T-helper 1 cell (primary cell): ENCODE results near the gene PALMD.

Source experiments
- DNase-seq, 5 donors: peaks; one replicate each; pipeline ENCODE4 v3.0.0-alpha.2; 2012 to 2020

The PALMD gene

DNA sequence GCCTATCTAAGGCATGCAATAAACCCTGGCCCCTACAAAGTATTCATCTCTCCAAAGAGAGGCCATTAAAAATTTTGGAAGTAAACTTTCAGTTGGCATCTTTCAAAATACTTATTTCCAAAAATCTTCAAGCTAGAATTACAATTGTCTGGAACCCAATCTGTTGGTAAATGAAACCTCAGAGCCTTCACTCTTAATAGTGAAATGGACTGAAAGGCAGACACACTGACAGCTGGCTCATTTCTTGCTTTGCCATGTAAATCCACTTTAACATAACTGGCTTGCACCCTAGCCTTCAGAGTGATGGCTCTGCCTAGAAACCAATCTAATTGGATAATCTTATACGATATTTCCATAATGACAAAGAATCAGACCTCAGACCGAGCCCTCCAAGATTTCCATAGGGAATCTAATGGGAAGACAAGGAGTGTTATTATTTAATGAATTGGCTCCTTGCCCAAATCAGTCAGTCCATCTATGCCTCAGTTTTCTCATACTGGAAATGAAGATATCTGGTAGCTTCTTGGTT, 9.2 kb upstream of the PALMD start:
- DNase-seq = no peak

DNA sequence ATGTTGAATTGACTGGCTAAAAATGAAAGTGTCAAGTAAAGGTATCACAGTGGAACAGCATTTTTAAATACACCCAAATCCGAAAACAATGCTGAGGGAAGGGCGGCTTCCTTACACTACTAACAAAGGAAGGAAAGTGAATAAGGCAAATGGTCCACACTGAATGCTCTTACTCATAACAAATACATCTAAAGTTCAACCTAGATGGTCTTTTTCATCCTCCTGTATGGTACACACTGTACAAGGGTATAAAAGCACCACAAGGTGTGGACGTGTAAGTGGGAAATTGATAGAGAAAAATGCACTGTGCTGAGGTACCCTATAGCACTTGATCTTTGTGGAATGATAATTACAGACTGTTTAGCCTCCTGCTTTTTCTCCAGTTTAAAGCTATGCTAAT, 7.1 kb upstream of the PALMD start:
- DNase-seq = no peak

DNA sequence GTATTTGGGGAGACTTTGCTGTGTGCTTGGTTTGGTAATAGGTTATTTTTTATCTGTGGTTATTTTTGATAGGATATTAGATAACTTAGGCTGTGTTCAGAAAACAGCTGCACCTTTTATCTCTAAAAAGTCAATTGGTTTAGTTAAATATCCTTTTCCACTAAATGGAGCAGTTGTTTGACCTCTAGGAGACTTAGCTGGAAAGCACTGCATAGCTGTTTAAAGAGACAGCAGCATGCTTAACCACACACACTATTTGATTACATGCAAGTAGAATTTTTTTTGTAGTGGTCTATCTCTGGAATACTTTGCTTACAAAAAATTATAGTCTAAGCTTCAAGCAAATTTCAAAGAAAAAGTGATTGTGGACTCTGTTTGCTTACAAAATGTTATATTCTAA, 6.5 kb upstream of the PALMD start:
- no peak for DNase-seq

DNA sequence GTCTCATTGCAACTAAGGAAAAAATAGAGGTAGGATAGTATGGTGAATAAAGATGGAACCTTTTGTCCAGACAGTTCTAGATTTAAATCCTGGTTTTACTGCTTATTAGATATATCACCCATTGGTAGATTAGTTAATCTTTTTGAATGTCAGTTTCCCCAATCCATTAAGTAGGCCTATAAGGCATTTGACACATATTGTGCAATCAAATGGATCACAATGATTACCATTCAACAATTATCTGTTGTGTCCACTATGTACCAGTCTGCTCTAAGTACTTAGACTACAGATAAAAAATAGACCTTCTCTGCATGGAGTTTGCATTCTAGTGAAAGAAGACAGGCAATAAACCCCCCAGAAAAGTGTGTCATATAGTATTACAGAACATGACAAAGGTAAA, 6.0 kb upstream of the PALMD start:
- DNase-seq = no peak

DNA sequence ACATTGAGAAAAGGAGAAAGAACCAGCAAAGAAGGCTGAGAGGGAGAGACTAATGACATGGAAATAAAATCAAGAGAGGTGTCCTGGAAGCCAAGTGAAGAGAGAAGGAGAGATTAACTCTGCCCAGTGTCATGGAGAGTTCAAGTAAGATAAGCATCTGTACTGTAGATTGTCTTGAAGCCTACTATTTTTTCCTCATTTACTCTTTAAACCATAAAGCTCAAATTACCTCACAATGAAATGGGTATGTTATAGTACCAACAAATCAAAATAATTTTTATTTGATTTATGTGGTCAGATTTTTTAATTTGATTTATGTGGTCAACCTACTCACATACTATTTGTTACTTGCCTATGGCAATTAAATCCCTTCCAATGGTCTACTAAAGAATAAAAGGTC, 5.2 kb upstream of the PALMD start:
- DNase-seq = no peak

DNA sequence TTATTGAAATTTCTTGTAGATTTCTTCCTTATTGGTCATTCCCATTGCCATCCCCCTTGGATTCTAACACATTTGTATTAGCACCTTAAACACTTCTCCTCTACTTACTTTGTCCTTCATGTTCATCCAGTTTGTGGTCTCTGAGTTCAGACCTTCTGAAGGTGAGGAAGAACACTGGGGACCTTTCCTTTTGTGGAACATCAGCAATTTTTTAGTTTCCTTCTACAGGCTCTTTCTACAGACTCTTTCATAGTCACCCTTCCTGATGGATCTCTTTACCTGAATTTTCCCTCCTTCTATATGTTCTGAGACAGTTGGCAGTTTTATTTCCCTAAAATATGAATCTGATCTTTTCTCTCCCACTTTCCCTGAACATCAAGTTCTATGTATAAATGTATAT, 4.4 kb upstream of the PALMD start:
- no peak for DNase-seq

DNA sequence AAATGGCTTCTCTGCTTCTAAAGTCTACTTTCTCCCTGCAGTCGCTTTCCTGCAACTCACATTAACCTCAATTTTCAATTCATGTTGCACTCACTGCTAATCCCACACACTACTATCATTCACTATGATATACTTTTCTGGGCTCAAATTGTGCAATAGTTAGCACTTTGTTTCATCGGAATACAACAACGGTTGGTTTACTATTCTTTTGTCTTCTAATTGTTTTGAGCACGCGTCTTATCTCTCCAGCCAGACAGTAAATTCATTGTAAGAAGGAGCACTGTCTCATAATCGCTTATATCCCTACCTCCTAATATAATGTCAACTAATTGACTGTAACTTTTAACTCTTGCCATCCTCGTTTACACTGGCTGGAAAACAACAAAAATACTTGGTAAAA, 3.9 kb upstream of the PALMD start:
- DNase-seq = no peak

DNA sequence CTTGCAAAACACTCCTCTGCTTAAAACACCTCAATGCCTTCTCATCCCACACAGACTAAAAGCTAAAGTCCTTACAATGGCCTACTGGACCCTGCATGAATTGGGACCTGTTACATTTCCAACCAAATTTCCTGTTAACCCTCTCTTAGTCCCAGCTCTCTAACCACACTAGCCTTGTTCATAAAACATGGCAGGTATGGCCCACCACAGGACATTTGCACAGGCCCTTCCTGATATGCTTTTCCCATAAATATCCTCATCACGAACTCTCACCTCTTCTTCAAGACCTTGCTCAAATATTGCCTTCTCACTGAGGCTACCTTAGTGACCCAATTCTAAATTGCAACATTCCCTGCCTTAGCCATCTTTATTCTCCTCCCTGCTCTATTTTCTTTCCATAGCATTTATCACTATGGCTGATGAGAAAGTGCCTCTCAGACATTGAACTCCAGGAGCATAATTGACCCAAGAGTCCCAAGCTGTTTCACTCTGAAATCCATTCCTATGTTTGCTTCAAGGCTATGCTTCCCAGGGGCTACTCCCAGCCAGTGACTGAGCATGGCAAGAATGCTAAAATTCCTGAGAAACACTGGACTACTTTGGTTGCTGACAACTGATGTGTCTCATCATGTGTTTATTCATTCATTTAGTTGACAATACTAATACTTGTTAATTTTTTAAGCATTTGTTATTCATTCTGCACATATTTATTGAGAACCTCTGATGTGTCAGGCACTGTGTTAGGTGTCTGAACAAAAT, 2.7 kb upstream of the PALMD start:
- no peak for DNase-seq

DNA sequence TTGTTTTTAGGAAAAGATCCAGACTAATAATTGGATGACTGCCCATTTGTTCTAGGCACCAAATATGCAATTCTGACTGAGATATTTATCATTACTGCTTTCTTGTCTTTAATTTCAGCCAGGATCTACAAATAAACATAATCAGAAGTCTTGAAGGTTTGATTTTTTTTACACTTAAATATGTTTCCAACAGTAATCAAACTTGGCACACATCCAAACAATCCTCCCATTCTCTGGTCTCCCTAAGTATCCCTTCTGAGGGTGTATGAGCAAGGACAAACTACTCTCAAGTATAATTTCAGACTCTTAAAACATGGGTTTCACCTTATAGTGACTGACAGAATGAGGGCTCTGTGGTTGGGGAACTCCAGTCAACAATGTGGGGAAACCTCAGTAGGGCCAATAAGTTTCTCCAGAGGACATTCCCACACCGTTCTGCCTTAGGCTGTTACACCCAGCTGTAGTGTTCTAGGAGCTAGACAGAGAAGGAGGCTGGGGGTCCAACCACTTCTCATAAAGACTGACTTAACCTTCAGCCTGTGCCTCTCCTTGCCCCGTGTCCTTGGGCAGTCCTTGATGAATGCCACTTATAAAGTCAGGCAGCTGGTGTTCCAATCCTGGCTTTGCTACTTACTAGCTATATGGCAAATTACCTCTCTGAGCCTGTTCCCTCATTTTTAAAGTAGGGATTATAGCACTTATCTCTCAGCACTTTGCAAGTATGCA, 1.5 kb upstream of the PALMD start:
- no peak for DNase-seq

DNA sequence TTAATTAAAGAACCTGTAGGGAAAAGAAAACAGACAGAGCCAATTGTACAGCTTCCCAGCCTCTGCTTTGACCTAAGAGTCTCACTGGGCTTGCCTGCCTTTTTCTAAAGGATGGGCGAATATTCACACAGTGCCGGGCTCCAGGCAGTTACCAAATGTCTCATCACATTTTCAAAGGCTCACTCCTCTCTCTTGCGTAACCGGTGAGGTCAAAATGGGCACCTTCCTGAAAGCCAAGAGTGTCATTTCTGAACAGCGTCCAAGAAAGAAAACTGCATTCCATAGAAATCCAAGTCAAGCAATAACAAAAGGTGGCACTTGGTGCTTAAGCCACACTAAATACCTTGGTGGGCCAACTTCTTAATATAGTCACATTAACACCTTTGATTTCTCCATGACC, 710 bp upstream of the PALMD start:
- DNase-seq = no peak

DNA sequence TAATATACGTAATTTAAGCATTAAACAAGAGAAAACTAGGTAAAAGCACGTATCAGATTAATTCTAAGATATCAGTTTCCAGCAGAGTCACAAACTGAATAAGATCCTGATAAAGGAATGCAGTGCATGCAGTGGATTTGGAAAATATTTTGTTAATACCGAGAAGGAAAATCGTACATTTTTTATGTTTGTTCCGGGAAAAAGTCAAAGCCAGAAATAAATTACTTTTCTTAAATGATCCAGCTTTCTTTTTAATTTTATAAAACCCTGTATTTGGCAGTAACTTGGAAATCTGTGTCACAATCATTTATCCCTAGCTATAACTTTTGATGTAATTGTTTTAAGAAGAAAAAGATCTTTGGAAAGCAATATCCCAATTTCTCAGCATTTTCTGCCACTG, 955 bp downstream of the PALMD start:
- DNase-seq = no peak

DNA sequence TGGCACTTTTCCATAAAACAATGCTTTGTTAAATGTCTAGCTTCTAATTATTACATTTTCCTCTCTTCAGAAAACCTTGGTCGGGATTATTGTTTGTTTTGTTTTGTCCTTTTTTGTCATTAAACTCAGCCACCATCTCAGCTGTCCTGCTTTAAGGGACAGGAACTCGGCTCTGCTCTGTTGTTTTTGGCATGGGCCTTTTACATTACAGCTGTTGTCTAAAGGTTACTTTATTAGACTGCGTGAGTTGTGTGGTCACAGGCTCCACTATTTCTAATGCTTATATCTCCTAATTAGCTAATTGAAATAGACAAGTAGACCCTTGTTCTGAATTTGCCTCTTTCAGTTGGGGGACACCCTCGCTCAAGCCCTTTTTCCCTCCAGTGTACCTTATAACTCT, 1.6 kb downstream of the PALMD start:
- DNase-seq = no peak

DNA sequence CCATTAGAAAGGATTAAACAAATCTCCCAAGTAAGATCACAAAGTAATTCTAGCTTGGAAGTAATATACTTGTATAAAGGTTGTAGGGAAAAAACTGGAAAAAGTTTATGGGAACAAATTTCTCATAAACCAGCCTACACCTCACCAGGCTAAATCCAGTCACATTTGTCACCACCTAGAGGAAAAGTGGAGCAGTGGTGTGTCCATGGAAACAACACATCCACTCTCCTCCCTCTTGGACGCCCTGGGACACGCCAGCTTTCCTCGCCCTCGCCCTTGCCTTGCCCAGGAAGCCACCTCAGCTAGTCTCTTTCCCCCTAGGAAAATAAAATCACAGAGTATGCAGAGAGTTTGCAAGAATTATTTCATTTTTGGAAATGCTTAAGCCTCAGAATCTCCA, 2.2 kb downstream of the PALMD start:
- DNase-seq = no peak

DNA sequence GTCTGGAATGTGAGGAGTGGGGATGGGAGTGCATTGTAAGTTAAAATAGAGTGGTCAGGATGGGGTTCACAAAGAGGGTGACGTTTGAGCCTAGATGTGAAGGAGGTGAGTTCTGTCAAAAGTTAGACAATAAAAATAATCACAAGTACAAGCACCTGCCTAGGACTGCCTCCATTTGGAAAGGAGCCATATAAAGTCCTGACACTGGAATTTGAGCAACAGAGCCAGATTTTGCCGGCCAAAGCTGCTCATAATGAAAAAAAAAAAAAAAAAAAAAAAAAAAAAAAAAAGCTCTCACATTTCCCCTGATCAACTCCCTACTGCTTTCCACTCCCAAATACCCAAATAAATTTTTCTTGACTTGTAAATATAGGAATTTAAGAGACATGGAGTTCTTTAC, 4.1 kb downstream of the PALMD start:
- no peak for DNase-seq

DNA sequence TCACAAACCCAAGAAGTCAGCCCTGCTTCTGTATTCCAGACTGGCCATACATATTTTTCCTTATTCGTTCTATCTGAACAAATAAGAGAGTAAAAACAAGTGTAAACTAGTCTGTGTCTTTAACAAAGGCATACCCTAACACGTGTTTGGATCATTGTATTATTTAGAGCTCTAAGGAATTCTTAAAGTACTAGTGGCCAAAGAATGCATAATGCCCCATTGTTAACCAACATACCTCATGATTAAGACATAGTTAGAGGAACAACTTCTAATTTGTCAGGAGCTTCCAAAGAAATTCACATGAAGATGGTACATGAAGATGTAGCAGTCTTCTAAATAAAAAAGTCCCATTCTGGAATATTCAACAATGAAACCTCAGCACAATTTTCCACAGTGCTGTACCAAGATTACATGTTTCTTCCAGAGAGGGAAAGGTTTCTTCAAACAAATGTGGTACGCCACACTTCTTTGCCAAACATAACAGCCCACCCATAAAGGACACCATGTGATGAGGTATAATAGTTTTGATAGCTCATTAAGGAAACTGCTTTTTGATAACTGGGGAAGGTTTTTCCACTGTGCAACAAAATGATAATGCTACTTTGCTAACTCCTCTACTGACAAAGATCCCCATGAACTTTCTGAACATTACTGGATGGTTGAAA, 5.0 kb downstream of the PALMD start:
- no peak for DNase-seq

DNA sequence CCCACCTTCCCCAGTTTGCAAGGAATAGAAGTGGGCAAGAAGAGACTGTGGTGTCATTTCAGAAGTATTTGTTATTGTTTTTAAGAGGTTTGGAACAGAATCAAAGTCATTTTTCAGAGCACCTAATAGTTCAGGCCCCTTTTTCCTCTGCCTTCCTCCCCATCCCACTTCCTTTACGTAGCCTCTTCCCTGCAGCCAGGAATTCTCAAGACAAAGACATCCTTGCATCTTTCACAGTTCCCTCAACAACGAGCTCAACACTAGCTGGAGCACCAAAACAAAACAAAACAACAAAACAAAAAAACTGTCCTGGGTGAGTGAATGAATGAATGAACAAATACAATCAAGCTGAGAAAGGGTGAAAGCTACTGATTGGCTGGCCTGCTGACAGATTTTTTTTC, 7.0 kb downstream of the PALMD start:
- DNase-seq = no peak

DNA sequence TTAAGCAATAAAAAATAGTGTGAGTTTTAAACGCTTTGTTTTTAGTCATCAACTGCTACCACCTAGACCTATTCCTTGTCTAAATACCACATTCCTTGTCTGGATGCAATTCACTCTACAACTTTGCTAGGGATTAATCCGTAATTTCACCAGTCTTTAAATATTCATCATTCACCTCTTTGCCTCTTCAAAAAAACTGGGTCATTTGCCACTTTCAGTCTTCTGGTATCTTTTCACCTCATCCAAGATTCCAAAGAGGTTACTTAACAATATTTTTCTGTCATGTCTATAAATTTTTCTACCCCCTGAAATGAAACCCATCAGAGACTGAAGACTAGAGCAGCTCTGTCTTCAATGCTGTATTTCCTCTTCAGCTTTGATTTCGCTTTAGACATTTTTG, 9.5 kb downstream of the PALMD start:
- no peak for DNase-seq

DNA sequence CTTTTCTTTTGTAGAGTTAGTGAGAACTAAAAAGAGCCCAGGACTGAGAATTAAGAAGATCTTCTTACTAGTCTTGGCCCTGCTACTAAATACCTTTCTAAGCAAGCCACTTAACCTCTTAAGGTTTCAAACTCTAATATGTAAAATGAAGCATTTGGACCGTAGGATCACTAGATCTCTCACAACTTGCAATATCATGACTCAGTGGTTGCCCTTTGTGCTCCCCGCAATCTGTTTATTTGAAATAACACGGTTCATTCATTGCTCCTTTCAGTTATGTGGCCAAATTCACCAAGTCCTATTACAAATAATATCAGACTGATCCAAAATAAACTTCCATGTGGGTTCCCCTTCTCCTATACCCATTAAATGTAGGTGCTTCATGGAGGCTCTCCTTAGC, 10.8 kb downstream of the PALMD start:
- no peak for DNase-seq

DNA sequence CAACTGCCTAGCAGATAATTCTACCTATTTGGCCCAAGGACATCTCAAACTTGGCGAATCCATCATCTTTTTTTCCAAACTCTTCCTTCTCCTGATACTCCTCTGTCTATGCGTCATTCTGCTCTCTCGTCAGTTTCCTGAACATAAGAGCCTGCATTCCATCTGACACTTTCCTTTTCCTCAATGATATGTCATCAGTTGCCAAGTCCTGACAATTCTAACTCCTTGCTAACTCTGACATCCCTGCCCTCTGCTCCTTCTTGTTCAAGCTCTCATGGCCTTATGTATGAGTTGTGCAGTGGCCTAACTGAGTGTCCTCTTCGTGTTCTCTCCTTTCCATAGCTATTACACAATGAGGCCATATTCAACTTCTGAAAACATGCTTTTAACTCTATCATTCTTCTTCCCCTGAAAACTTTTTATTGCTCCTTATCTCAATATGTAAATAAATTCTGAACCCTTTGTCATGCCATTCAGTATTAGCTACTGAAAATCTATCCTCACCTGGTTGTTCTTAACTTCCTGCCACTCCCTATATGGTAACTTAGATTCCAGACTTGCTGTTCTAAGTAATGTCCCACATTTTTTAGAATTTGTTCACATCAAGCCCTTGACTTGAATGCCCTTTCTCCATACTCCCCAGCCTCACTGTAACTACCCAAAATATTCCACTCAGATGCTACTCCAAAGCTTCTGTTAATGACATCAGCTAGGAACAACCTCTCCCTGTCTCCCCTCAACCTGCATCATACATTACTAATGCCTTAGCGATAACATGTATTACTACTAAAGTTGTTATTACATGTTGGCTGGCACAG, 11.5 kb downstream of the PALMD start:
- no peak for DNase-seq

DNA sequence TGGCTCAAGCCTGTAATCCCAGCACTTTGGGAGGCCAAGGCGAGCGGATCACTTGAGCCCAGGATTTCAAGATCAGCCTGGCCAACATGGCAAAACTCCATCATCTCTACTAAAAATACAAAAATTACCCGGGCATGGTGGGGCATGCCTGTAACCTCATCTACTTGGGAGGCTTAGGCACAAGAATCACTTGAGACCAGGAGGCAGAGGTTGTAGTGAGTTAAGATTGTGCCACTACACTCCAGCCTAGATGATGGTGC, 12.0 kb downstream of the PALMD start:
- DNase-seq = no peak

DNA sequence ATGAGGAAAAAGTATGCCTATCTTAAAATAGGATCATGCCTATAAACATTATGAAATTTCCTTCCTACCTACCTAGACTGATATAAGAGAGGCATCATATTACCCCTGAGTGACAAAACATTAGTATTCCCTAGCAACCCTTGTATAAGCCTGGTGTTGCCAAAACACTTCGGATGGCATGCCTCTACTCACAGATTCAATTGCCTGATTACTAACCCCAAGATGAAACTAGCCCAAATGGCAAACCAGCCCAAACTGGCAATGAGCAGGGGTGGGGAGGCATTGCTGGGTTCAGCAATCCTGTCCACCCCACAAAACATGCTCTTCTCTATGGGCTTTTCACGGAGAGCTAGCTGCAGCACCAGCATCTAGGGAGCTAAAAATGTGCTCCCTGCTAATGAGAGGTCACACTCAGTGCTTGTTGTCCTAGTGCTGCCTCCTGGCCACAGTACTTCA, 13.9 kb downstream of the PALMD start:
- no peak for DNase-seq

DNA sequence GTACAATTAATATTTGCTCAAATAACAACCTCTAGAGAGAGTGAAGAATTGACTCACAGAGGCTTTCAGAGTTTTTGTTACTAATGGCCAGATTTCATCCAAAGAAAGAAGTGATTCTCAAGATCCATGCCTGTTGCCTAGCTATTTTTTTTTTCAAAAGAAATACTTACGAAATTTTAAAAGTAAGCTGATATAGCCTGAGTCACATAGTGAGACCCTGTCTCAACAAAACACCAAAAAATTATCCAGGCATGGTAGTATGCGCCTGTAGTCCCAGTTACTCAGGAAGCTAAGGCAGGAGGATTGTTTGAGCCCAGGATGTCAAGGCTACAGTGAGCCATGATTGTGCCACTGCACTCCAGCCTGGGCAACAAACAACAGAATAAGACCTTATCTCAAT, 14.6 kb downstream of the PALMD start:
- no peak for DNase-seq

DNA sequence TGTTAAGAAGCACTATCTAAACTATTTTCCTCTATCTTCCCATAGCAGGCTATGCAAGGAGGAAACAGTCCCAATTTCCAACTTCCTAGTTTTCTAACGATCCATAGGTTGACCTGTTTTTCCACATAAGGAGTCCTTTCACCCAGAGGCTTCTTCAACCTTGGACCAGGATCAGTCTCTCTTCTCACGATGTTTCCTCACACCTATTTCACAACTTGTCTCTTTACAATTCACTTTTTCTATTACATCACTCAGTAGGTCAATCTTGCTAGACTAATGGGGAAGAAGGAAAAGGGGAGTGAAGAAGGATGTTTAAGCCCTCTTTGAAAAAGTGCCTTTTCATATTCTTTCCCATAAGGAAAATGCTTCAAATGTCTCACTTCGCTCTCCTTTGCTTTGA, 15.9 kb downstream of the PALMD start:
- DNase-seq = no peak
